ENCODE data around the gene HOXA7. TPM values are rescaled to one million over a fixed set of nuclear protein-coding genes. Genes with fewer than 3 reads are reported as not detected.

The HOXA7 gene
- total and polyA plus RNA-seq, 10 of the 15 experiments (the other 5 are each of a cell fraction or from before 2014, with no cell fraction given): not detected

GRCh38 chr7:27168265-27168947 lies 11.9 kb upstream of the HOXA7 start (continued):
- TF ChIP-seq, protein P1, sequence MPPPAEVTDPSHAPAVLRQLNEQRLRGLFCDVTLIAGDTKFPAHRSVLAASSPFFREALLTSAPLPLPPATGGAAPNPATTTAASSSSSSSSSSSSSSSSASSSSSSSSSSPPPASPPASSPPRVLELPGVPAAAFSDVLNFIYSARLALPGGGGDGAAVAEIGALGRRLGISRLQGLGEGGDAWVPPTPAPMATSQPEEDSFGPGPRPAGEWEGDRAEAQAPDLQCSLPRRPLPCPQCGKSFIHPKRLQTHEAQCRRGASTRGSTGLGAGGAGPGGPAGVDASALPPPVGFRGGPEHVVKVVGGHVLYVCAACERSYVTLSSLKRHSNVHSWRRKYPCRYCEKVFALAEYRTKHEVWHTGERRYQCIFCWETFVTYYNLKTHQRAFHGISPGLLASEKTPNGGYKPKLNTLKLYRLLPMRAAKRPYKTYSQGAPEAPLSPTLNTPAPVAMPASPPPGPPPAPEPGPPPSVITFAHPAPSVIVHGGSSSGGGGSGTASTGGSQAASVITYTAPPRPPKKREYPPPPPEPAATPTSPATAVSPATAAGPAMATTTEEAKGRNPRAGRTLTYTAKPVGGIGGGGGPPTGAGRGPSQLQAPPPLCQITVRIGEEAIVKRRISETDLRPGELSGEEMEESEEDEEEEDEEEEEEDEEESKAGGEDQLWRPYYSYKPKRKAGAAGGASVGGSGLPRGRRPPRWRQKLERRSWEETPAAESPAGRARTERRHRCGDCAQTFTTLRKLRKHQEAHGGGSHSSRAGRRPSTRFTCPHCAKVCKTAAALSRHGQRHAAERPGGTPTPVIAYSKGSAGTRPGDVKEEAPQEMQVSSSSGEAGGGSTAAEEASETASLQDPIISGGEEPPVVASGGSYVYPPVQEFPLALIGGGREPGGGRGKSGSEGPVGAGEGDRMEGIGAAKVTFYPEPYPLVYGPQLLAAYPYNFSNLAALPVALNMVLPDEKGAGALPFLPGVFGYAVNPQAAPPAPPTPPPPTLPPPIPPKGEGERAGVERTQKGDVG (CRISPR knock-in tag; IDR thresholded peaks at IDR 0.05): no peak
- TF ChIP-seq ZNF207 (IDR thresholded peaks at IDR 0.05; ENCODE audit: borderline replicate concordance) (no peak), TCF12 (IDR thresholded peaks at IDR 0.05; ENCODE audit: low read depth, low read length) (no peak), CBX3 (IDR thresholded peaks at IDR 0.05; ENCODE audit: borderline replicate concordance, low read depth) (no peak)
- TF ChIP-seq, protein P2, sequence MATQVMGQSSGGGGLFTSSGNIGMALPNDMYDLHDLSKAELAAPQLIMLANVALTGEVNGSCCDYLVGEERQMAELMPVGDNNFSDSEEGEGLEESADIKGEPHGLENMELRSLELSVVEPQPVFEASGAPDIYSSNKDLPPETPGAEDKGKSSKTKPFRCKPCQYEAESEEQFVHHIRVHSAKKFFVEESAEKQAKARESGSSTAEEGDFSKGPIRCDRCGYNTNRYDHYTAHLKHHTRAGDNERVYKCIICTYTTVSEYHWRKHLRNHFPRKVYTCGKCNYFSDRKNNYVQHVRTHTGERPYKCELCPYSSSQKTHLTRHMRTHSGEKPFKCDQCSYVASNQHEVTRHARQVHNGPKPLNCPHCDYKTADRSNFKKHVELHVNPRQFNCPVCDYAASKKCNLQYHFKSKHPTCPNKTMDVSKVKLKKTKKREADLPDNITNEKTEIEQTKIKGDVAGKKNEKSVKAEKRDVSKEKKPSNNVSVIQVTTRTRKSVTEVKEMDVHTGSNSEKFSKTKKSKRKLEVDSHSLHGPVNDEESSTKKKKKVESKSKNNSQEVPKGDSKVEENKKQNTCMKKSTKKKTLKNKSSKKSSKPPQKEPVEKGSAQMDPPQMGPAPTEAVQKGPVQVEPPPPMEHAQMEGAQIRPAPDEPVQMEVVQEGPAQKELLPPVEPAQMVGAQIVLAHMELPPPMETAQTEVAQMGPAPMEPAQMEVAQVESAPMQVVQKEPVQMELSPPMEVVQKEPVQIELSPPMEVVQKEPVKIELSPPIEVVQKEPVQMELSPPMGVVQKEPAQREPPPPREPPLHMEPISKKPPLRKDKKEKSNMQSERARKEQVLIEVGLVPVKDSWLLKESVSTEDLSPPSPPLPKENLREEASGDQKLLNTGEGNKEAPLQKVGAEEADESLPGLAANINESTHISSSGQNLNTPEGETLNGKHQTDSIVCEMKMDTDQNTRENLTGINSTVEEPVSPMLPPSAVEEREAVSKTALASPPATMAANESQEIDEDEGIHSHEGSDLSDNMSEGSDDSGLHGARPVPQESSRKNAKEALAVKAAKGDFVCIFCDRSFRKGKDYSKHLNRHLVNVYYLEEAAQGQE (IDR thresholded peaks at IDR 0.05; ENCODE audit: low read depth, low read length): no peak
